Mesothelial cell of epicardium (in vitro differentiated cells): ENCODE measurements around the gene PDE6A. TPM values are rescaled to one million over a fixed set of nuclear protein-coding genes. Genes with fewer than 3 reads are reported as not detected.

Source experiments
- DNase-seq, 2 experiments: peaks; one replicate each; pipeline ENCODE4 v3.0.0; 2021; ENCODE audit warnings: low spot score in 2 of 2; ENCODE audit not compliant: unreplicated experiment in 2 of 2
- H3K27ac Mint-ChIP-seq: 2 replicates; pipeline ENCODE4 v1.8.0; 2021; ENCODE audit warnings: mixed read lengths
- H3K27me3 Mint-ChIP-seq: 2 replicates; pipeline ENCODE4 v1.8.0; 2021; ENCODE audit warnings: low read depth, mixed read lengths
- H3K36me3 Mint-ChIP-seq: 2 replicates; pipeline ENCODE4 v1.8.0; 2021; ENCODE audit warnings: mixed read lengths
- H3K4me1 Mint-ChIP-seq: 2 replicates; pipeline ENCODE4 v1.8.0; 2021; ENCODE audit warnings: mixed read lengths
- H3K4me3 Mint-ChIP-seq: 2 replicates; pipeline ENCODE4 v1.8.0; 2021; ENCODE audit warnings: mild to moderate bottlenecking, moderate library complexity, mixed read lengths
- H3K9me3 Mint-ChIP-seq: 2 replicates; pipeline ENCODE4 v1.8.0; 2021; ENCODE audit warnings: mixed read lengths
- CTCF ChIP-seq: fragments of 200-600 bp; sonication (generic); IDR thresholded peaks from one replicate; pipeline ENCODE4 v1.5.0; 2021; ENCODE audit warnings: antibody characterized with exemption; ENCODE audit not compliant: unreplicated experiment
- total RNA-seq: library from RNA; stranded (reverse); gene quantifications from 3 replicates; pipeline ENCODE4 v1.2.1, GENCODE V29; 2021

The PDE6A gene
- total RNA-seq, 1 donor from 2014 or later = 0.18 TPM

- no peak overlapping the region for H3K4me3 Mint-ChIP-seq
- H3K27ac Mint-ChIP-seq = no peak overlapping the region
- DNase-seq = no peak
- H3K4me1 Mint-ChIP-seq = peaks cover 4% of the 10 kb centered on the region
- H3K27me3 Mint-ChIP-seq = peaks cover 2% of the 10 kb centered on the region
- no peak for TF ChIP-seq CTCF
- H3K9me3 Mint-ChIP-seq = no peaks in the 10 kb centered on the region
- H3K36me3 Mint-ChIP-seq = no peaks in the 10 kb centered on the region
Observed at GRCh38 chr5:149854866-149855265, 89.7 kb downstream of the PDE6A start.

DNA sequence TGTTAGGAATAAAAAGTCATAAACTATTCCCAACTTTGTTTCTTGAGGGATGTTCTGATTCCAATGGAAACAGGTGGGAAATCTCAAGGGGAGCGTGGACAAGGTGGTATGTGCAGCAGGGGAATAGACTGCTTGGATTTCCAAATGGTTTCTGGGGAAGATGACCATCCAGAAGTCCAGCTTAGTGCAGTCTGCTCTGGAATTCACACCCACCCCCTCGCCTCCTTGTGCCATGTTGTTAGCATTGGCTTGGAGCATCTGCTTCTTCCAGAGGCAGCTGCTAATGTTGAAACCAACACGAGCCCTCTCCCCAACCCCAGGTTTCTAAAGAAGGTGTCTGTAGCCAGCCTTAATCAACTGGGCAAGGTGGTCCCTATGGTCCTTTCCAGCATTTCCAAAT lies 90.9 kb downstream of the PDE6A start:
- no peaks in the 10 kb centered on the region for H3K9me3 Mint-ChIP-seq
- peaks cover 2% of the 10 kb centered on the region for H3K27me3 Mint-ChIP-seq
- DNase-seq = no peak
- H3K4me1 Mint-ChIP-seq = peaks cover 4% of the 10 kb centered on the region
- TF ChIP-seq CTCF = no peak
- H3K36me3 Mint-ChIP-seq = no peaks in the 10 kb centered on the region
- H3K4me3 Mint-ChIP-seq = no peak overlapping the region
- no peak overlapping the region for H3K27ac Mint-ChIP-seq

- peak; percentile 44 for TF ChIP-seq CTCF
- Mint-ChIP-seq H3K9me3 (no peaks in the 10 kb centered on the region), H3K27me3 (peaks cover 2% of the 10 kb centered on the region), H3K4me1 (peaks cover 4% of the 10 kb centered on the region), H3K36me3 (no peaks in the 10 kb centered on the region), H3K4me3 (no peak overlapping the region), H3K27ac (no peak overlapping the region)
- DNase-seq = no peak
Observed at GRCh38 chr5:149853331-149853648, 91.3 kb downstream of the PDE6A start.

- Mint-ChIP-seq H3K9me3 (no peaks in the 10 kb centered on the region), H3K27me3 (peaks cover 2% of the 10 kb centered on the region), H3K4me3 (no peak overlapping the region), H3K27ac (no peak overlapping the region), H3K36me3 (no peaks in the 10 kb centered on the region), H3K4me1 (peaks cover 3% of the 10 kb centered on the region)
- TF ChIP-seq CTCF = peak; percentile 86
- peak in 1 of 2 experiments; percentile 59 for DNase-seq
Observed at GRCh38 chr5:149852641-149853330, 91.8 kb downstream of the PDE6A start.

GRCh38 chr5:149851211-149851610 lies 93.4 kb downstream of the PDE6A start:
- no peak for TF ChIP-seq CTCF
- Mint-ChIP-seq H3K9me3 (no peaks in the 10 kb centered on the region), H3K4me1 (no peaks in the 10 kb centered on the region), H3K27me3 (peaks cover 2% of the 10 kb centered on the region), H3K4me3 (no peak overlapping the region), H3K27ac (no peak overlapping the region), H3K36me3 (no peaks in the 10 kb centered on the region)
- no peak for DNase-seq
